T-helper 22 cell (primary cell): ENCODE data around the gene ASAP2.

Experiments used
- DNase-seq: peaks from one replicate; pipeline ENCODE4 v3.0.0-alpha.2; 2020; ENCODE audit warnings: low read depth

The ASAP2 gene

GRCh38 chr2:9231291-9232165 lies 24.9 kb downstream of the ASAP2 start:
- DNase-seq: no peak

- DNase-seq: no peak
These were observed 25.5 kb downstream of the ASAP2 start for GRCh38 chr2:9232166-9232479.

- no peak for DNase-seq
These were observed 26.3 kb downstream of the ASAP2 start for GRCh38 chr2:9232886-9233285.

GRCh38 chr2:9234680-9235146 lies 28.1 kb downstream of the ASAP2 start:
- DNase-seq: no peak

- no peak for DNase-seq
These were observed 28.8 kb downstream of the ASAP2 start for GRCh38 chr2:9235147-9236044.

- DNase-seq: no peak
These were observed 29.4 kb downstream of the ASAP2 start for GRCh38 chr2:9236045-9236344.

GRCh38 chr2:9236867-9237266 lies 30.3 kb downstream of the ASAP2 start:
- DNase-seq: no peak

- DNase-seq: no peak
These were observed 31.2 kb downstream of the ASAP2 start for GRCh38 chr2:9237831-9238230.

GRCh38 chr2:9238591-9239326 lies 32.1 kb downstream of the ASAP2 start:
- no peak for DNase-seq

GRCh38 chr2:9239616-9240015 lies 33.0 kb downstream of the ASAP2 start:
- DNase-seq: no peak

GRCh38 chr2:9240745-9241144 lies 34.1 kb downstream of the ASAP2 start:
- DNase-seq: no peak

- no peak for DNase-seq
These were observed 34.6 kb downstream of the ASAP2 start for GRCh38 chr2:9241233-9241632.

- no peak for DNase-seq
These were observed 36.7 kb downstream of the ASAP2 start for GRCh38 chr2:9243357-9243756.

GRCh38 chr2:9244985-9245544 lies 38.5 kb downstream of the ASAP2 start:
- DNase-seq: no peak

- no peak for DNase-seq
These were observed 40.6 kb downstream of the ASAP2 start for GRCh38 chr2:9247177-9247576.

- no peak for DNase-seq
These were observed 41.2 kb downstream of the ASAP2 start for GRCh38 chr2:9247786-9248185.

GRCh38 chr2:9248363-9248762 lies 41.8 kb downstream of the ASAP2 start:
- DNase-seq: no peak

- no peak for DNase-seq
These were observed 42.6 kb downstream of the ASAP2 start for GRCh38 chr2:9249020-9249800.

- no peak for DNase-seq
These were observed 43.5 kb downstream of the ASAP2 start for GRCh38 chr2:9250091-9250490.

- DNase-seq: no peak
These were observed 44.0 kb downstream of the ASAP2 start for GRCh38 chr2:9250498-9251153.
